ENCODE data around the gene ITGAE. TPM values are rescaled to one million over a fixed set of nuclear protein-coding genes. Genes with fewer than 3 reads are reported as not detected.
"Not testable (repeated sequence)": the region's sequence is repeated elsewhere in the genome, so short reads cannot be mapped to it uniquely, and the experiment has no call there.

The ITGAE gene
- total RNA-seq, 4 donors from 2014 or later = 8.3 to 13.9 (median 9.6) TPM

DNA sequence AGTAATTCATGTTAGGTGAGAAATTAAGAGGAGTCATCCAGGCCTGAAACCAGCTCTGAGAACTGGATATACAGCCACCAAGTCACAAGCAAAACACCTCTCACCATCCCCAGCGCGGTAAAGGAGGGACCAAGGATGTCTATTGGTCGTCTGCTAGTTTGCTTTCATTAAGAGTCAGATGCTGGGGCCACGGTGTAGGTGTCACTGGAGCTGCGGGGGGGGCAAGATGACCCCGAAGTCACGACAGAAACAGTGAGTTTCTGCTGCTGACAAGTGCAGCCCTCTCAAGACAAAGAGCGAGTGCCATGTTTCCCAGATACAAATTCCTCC is 44.3 kb upstream of the ITGAE start:
- 0% methylated on average over 8 of the region's 8 CpGs for WGBS, 2 donors
- DNase-seq (ENCODE audit: low spot score in 2 of 2) = no peak
- intact Hi-C loops (cut with DNase I; ENCODE audit: low total_unique reads) = no loop called here
- H3K4me3 ChIP-seq (ENCODE audit: low read depth, poor library complexity, severe bottlenecking) = peak overlapping the region; percentile 92
- TF ChIP-seq, protein P1, sequence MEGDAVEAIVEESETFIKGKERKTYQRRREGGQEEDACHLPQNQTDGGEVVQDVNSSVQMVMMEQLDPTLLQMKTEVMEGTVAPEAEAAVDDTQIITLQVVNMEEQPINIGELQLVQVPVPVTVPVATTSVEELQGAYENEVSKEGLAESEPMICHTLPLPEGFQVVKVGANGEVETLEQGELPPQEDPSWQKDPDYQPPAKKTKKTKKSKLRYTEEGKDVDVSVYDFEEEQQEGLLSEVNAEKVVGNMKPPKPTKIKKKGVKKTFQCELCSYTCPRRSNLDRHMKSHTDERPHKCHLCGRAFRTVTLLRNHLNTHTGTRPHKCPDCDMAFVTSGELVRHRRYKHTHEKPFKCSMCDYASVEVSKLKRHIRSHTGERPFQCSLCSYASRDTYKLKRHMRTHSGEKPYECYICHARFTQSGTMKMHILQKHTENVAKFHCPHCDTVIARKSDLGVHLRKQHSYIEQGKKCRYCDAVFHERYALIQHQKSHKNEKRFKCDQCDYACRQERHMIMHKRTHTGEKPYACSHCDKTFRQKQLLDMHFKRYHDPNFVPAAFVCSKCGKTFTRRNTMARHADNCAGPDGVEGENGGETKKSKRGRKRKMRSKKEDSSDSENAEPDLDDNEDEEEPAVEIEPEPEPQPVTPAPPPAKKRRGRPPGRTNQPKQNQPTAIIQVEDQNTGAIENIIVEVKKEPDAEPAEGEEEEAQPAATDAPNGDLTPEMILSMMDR (IDR thresholded peaks at IDR 0.05) = no peak
- TF ChIP-seq POLR2A (IDR thresholded peaks at IDR 0.05) = no peak

DNA sequence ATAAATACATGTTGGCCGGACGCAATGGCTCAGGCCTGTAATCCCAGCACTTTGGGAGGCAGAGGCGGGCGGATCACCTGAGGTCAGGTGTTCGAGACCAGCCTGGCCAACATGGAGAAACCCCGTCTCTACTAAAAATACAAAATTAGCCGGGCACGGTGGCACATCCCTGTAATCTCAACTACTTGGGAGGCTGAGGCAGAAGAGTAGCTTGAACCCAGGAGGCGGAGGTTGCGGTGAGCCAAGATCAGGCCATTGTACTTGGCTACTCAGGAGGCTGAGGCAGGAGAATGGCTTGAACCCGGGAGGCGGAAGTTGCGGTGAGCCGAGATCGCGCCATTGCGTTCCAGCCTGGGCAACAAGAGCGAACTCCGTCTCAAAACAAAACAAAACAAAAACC is 43.6 kb upstream of the ITGAE start:
- intact Hi-C loops (cut with DNase I; ENCODE audit: low total_unique reads); DNase-seq (ENCODE audit: low spot score in 2 of 2); H3K4me3 ChIP-seq (ENCODE audit: low read depth, poor library complexity, severe bottlenecking): not testable (repeated sequence)
- WGBS, 2 donors = 94 to 95% methylated on average over 19 of the region's 19 CpGs

DNA sequence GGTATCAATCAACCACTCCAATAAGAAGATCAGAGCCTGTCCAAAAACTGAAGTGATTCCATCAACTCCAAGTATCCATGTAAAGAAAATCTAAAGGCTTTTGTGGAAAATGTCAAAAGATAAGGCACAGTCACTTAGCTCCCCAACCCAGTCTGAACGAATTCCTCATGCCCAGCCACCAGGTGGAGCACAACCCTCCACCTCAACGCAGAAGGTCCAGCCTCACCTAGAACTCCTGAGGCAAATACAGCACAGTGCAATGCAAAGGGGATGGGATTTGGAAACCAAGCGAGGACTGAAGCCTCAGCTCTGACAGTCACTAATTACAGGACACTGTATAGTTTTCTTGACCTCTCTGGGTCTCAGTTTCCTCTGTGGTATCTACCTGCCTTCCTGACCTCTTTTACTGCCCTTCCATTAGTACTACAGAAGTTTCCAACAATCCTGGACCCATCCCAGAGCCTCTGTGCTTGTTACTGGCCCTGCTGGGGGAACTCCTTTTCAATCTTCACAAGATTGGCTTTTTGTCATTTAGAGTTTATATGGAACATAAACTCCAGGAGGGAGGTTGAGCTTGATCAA is 43.0 kb upstream of the ITGAE start:
- intact Hi-C loops (cut with DNase I; ENCODE audit: low total_unique reads) = no loop called here
- no peak for TF ChIP-seq POLR2A (IDR thresholded peaks at IDR 0.05)
- TF ChIP-seq, protein P1 (IDR thresholded peaks at IDR 0.05) = no peak
- no peak for DNase-seq (ENCODE audit: low spot score in 2 of 2)

DNA sequence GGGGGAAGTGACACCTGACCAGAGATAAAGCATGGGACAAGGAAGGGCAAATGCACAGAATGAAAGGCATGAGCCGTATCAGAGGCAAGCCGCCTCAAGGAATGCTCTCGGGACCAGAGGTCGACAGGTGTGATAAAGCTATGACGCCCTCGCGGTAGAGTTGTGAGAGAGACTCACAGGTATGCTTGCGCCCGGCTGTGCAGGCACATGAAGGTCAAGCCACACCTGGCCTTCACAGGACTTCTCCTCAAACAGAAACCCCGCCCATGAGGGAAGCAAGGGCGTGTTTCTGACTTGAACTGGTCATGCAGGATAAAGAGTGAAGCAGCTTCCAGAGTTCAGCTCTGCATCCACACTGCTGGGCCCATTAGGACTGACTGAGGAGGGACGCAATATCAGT is 37.2 kb upstream of the ITGAE start:
- DNase-seq (ENCODE audit: low spot score in 2 of 2) = no peak
- WGBS, 2 donors = 81 to 82% methylated on average over 12 of the region's 12 CpGs
- intact Hi-C loops (cut with DNase I; ENCODE audit: low total_unique reads) = no loop called here
- TF ChIP-seq, protein P1 (IDR thresholded peaks at IDR 0.05) = no peak
- no peak for TF ChIP-seq POLR2A (IDR thresholded peaks at IDR 0.05)
- no peak overlapping the region for H3K4me3 ChIP-seq (ENCODE audit: low read depth, poor library complexity, severe bottlenecking)

More for the DNA sequence above, 43.0 kb upstream of the ITGAE start:
- 13 to 20% methylated on average over 3 of the region's 3 CpGs for WGBS, 2 donors
- H3K4me3 ChIP-seq (ENCODE audit: low read depth, poor library complexity, severe bottlenecking) = no peak overlapping the region

DNA sequence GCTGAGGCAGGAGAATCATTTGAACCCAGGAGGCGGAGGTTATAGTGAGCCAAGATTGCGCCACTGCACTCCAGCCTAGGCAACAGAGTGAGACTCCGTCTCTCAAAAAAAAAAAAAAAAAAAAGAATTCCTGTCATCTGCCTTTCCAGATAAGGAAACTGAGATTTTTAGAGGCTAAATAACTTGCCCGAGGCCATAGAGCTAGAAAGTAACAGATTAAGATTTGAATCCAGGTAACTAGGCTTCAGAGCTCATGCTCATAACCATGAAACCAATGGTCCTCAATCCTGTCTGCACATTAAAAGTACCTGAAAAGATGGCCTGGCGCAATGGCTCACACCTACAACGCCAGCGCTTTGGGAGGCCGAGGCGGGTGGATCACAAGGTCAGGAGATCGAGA is 35.6 kb upstream of the ITGAE start:
- intact Hi-C loops (cut with DNase I; ENCODE audit: low total_unique reads) = no loop called here
- TF ChIP-seq POLR2A (IDR thresholded peaks at IDR 0.05) = no peak
- TF ChIP-seq, protein P1 (IDR thresholded peaks at IDR 0.05) = no peak
- H3K4me3 ChIP-seq (ENCODE audit: low read depth, poor library complexity, severe bottlenecking) = no peak overlapping the region
- WGBS, 2 donors = 87 to 96% methylated on average over 10 of the region's 10 CpGs
- DNase-seq (ENCODE audit: low spot score in 2 of 2) = no peak

DNA sequence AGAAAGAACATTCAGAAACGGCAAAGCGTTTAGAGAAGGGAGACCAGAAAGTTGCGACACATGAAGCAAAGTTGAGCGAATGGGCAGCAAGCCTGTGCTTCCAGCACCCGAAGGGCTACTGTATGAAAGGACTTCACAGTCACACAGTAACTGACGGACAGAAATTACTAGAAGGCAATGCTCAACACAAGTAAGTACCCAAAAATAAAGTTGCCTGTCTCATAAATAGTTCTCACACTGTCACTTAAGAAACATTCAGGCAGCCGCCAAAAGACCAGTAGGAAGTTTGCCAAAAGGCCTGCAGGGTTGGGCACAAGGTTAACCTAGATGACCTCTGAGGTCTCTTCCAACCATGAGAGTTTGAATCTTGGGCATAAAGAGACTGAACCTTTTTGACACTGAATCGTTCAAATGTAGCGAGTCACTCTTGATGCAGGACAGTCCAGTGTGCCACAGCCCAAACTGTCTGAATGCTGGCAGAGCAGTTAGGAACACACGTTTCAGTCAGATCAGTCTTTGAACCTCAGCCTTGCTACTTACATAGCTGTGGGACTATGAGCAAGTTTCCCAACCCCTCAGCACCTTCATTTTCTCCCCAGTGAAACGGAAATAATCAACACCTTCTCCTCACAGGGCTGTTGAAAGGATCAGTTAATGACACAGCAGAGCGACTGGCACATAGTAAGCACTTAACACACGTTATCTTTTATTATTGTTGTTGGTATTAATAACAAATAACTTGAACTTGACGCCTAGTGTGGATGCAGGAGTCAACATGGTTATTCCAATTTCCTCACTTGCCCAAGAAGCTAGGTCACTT is 34.6 kb upstream of the ITGAE start:
- intact Hi-C loops (cut with DNase I; ENCODE audit: low total_unique reads) = no loop called here
- TF ChIP-seq, protein P1 (IDR thresholded peaks at IDR 0.05) = no peak
- no peak for TF ChIP-seq POLR2A (IDR thresholded peaks at IDR 0.05)
- no peak overlapping the region for H3K4me3 ChIP-seq (ENCODE audit: low read depth, poor library complexity, severe bottlenecking)
- WGBS, 2 donors = 80 to 81% methylated on average over 14 of the region's 14 CpGs
- no peak for DNase-seq (ENCODE audit: low spot score in 2 of 2)

All from lower leg skin (tissue), 4 donors.